Measurements from ENCODE around the gene DCTD. TPM values are rescaled to one million over a fixed set of nuclear protein-coding genes. Genes with fewer than 3 reads are reported as not detected.

Gene DCTD
- total RNA-seq, 4 donors from 2014 or later, result 35.8 to 69.4 (median 60.1) TPM

DNA sequence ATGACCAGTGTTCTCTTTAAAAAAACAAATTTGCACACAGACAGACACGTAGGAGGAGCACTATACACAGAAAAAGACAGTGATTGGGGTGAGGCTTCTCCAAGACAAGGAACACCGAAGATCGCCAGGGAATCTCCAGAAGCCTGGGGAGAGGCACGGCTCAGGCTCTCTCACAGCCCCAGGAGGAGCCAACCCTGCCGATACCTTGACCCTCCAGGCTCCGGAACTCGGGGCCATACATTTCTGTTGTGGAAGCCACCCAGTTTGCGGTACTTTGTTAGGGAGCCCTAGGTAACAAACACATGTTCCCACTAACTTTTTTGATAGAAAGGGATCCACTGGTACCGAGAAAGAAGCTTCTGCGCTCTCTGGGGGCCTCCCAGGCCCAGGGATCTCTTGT lies 55.8 kb downstream of the DCTD start:
- H3K27ac ChIP-seq, result no peak overlapping the region
- no peak overlapping the region for H3K4me3 ChIP-seq
- 60 to 83% methylated on average over 3 to 9 of the region's 10 CpGs for WGBS, 2 donors (ENCODE audit: low coverage in 1 of 2)
- no peaks in the 10 kb centered on the region for H3K36me3 ChIP-seq
- no peaks in the 10 kb centered on the region for H3K4me1 ChIP-seq
- H3K9me3 ChIP-seq, result peaks cover 0 to 10% (median 0%) of the 10 kb centered on the region in 3 donors
- TF ChIP-seq POLR2A (IDR thresholded peaks at IDR 0.05) (no peak), CTCF (IDR thresholded peaks at IDR 0.05) (no peak), EP300 (IDR thresholded peaks at IDR 0.05) (no peak), POLR2AphosphoS5 (IDR thresholded peaks at IDR 0.05) (no peak)
- H3K27me3 ChIP-seq, result no peaks in the 10 kb centered on the region
- no peak for ATAC-seq

GRCh38 chr4:182859730-182860129 lies 57.5 kb downstream of the DCTD start:
- no peak overlapping the region for H3K27ac ChIP-seq
- no peak for TF ChIP-seq POLR2AphosphoS5 (IDR thresholded peaks at IDR 0.05)
- TF ChIP-seq POLR2A (IDR thresholded peaks at IDR 0.05), result no peak
- TF ChIP-seq EP300 (IDR thresholded peaks at IDR 0.05), result no peak
- TF ChIP-seq CTCF (IDR thresholded peaks at IDR 0.05), result no peak
- H3K4me1 ChIP-seq, result no peaks in the 10 kb centered on the region
- peaks cover 0 to 10% (median 0%) of the 10 kb centered on the region in 3 donors for H3K9me3 ChIP-seq
- no peaks in the 10 kb centered on the region for H3K27me3 ChIP-seq
- H3K36me3 ChIP-seq, result no peaks in the 10 kb centered on the region
- H3K4me3 ChIP-seq, result no peak overlapping the region
- ATAC-seq, result no peak
- WGBS, 2 donors (ENCODE audit: low coverage in 1 of 2), result 100% methylated on average over 1 of the region's 2 CpGs; no CpG with 5 or more reads in 1 of the 2 donors

DNA sequence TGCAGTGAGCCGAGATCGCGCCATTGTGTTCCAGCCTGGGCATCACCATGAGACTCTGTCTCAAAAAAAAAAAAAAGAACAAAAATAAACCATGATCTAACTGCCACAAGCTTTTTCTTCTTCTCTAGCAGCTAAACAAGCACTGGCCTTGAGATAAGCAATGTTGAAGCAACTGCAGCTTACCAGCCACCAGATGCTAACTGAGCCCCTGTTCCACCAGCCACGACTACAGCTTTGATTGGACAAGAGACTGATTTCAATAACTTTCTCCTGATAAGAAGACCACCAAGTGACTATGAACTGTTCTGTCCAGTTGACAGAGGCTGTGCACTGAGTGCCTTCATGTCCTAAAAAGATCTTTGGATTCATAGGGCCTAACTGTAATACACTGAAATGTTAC lies 58.5 kb downstream of the DCTD start:
- H3K27ac ChIP-seq, result no peak overlapping the region
- H3K4me1 ChIP-seq, result no peaks in the 10 kb centered on the region
- TF ChIP-seq POLR2AphosphoS5 (IDR thresholded peaks at IDR 0.05) (no peak), CTCF (IDR thresholded peaks at IDR 0.05) (no peak), EP300 (IDR thresholded peaks at IDR 0.05) (no peak), POLR2A (IDR thresholded peaks at IDR 0.05) (no peak)
- peaks cover 0 to 18% (median 0%) of the 10 kb centered on the region in 3 donors for H3K9me3 ChIP-seq
- WGBS, 2 donors (ENCODE audit: low coverage in 1 of 2), result 93 to 96% methylated on average over 3 to 4 of the region's 4 CpGs
- no peaks in the 10 kb centered on the region for H3K27me3 ChIP-seq
- ATAC-seq, result no peak
- no peak overlapping the region for H3K4me3 ChIP-seq
- no peaks in the 10 kb centered on the region for H3K36me3 ChIP-seq

- H3K36me3 ChIP-seq, result no peaks in the 10 kb centered on the region
- H3K4me1 ChIP-seq, result no peaks in the 10 kb centered on the region
- H3K9me3 ChIP-seq, result peaks cover 0 to 35% (median 0%) of the 10 kb centered on the region in 3 donors
- H3K27me3 ChIP-seq, result no peaks in the 10 kb centered on the region
- no peak for ATAC-seq
- no peak for TF ChIP-seq POLR2A (IDR thresholded peaks at IDR 0.05)
- no peak for TF ChIP-seq EP300 (IDR thresholded peaks at IDR 0.05)
- no peak for TF ChIP-seq CTCF (IDR thresholded peaks at IDR 0.05)
- no peak for TF ChIP-seq POLR2AphosphoS5 (IDR thresholded peaks at IDR 0.05)
- H3K27ac ChIP-seq, result no peak overlapping the region
- 90 to 92% methylated on average over 11 to 15 of the region's 15 CpGs for WGBS, 2 donors (ENCODE audit: low coverage in 1 of 2)
- H3K4me3 ChIP-seq, result no peak overlapping the region
These were observed 60.3 kb downstream of the DCTD start for GRCh38 chr4:182856862-182857261.

DNA sequence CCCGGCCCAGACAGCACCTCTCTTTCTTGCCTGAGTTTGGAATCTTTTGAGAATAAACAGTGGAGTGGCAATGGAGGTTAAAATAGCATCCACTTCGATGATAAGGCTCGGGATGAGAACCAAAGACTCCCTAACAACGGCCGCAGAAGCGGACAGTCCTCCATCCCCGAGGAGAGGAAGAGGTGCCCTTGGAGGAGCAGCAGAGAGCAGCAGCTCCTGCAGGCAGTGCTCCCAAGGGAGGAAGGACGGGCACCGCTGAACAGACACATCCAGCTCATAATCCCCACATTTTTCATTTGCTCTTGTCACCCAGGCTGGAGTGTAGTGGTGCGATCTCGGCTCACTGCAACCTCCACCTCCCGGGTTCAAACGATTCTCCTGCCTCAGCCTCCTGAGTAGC lies 61.3 kb downstream of the DCTD start:
- Histone ChIP-seq H3K9me3 (peaks cover 0 to 35% (median 0%) of the 10 kb centered on the region in 3 donors), H3K36me3 (no peaks in the 10 kb centered on the region), H3K4me1 (no peaks in the 10 kb centered on the region), H3K27me3 (no peaks in the 10 kb centered on the region), H3K27ac (no peak overlapping the region), H3K4me3 (no peak overlapping the region)
- no peak for ATAC-seq
- 71 to 73% methylated on average over 7 to 11 of the region's 13 CpGs for WGBS, 2 donors (ENCODE audit: low coverage in 1 of 2)
- TF ChIP-seq POLR2A (IDR thresholded peaks at IDR 0.05) (no peak), CTCF (IDR thresholded peaks at IDR 0.05) (no peak), POLR2AphosphoS5 (IDR thresholded peaks at IDR 0.05) (no peak), EP300 (IDR thresholded peaks at IDR 0.05) (no peak)

All from gastroesophageal sphincter (tissue), 4 donors.